ENCODE measurements around the gene ARRB1.

The ARRB1 gene

DNA sequence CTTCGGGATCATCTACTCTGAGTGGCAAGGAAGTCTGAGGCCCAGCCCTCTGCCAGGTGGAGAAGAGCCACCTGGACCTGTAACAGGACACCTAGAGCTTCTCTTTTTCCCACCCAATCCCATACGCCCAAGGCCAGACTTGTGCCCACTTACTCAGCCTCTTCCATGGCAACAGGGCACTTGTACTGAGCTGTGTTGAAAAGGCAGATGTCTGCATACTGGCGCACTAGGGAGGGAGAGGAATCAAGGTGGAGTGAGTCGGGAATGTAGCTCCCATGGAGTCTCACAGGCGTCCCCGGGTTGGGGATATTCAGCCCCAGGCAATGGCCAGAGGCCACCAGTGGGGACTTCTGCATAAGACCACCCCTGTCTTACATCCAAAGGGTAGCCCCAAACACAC lies 74.8 kb downstream of the ARRB1 start:
- POLR2A ChIA-PET = no interaction called here
- CTCF ChIA-PET = interaction anchor here (0.6 to 5.0 kb wide), 8 partner anchors 11 to 339 kb away, joined by 3 to 53 read pairs (median 4); no protein-coding TSS in a partner anchor
- Histone ChIP-seq H3K4me3 (ENCODE audit: low read depth, low read length) (no peak overlapping the region), H3K27ac (ENCODE audit: extremely low read depth, low read depth, low read length) (no peak overlapping the region), H3K9me3 (ENCODE audit: control insufficient read depth, insufficient read depth, low read depth, low read length) (no peaks in the 10 kb centered on the region), H3K4me1 (ENCODE audit: control insufficient read depth, insufficient read depth, low read length) (no peaks in the 10 kb centered on the region), H3K36me3 (ENCODE audit: control insufficient read depth in 2 of 2, insufficient read depth in 1 of 2, low read length in 2 of 2) (peaks cover 0 to 31% of the 10 kb centered on the region in 2 experiments; a peak in 1 of 3 replicates)
- TF ChIP-seq ZNF548 (tag by site-specific recombination; IDR thresholded peaks at IDR 0.05) = no peak
- no peak for TF ChIP-seq MZF1 (tag by site-specific recombination; IDR thresholded peaks at IDR 0.05; ENCODE audit: borderline replicate concordance)
- TF ChIP-seq, protein P1, sequence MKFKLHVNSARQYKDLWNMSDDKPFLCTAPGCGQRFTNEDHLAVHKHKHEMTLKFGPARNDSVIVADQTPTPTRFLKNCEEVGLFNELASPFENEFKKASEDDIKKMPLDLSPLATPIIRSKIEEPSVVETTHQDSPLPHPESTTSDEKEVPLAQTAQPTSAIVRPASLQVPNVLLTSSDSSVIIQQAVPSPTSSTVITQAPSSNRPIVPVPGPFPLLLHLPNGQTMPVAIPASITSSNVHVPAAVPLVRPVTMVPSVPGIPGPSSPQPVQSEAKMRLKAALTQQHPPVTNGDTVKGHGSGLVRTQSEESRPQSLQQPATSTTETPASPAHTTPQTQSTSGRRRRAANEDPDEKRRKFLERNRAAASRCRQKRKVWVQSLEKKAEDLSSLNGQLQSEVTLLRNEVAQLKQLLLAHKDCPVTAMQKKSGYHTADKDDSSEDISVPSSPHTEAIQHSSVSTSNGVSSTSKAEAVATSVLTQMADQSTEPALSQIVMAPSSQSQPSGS (tag by site-specific recombination; IDR thresholded peaks at IDR 0.05; ENCODE audit: low read depth) = no peak
- TF ChIP-seq OVOL3 (tag by site-specific recombination; IDR thresholded peaks at IDR 0.05) = no peak
- no peak for TF ChIP-seq ZNF16 (tag by site-specific recombination; IDR thresholded peaks at IDR 0.05; ENCODE audit: low read depth)
- no peak for TF ChIP-seq ZNF707 (tag by site-specific recombination; IDR thresholded peaks at IDR 0.05)
- TF ChIP-seq, protein P2, sequence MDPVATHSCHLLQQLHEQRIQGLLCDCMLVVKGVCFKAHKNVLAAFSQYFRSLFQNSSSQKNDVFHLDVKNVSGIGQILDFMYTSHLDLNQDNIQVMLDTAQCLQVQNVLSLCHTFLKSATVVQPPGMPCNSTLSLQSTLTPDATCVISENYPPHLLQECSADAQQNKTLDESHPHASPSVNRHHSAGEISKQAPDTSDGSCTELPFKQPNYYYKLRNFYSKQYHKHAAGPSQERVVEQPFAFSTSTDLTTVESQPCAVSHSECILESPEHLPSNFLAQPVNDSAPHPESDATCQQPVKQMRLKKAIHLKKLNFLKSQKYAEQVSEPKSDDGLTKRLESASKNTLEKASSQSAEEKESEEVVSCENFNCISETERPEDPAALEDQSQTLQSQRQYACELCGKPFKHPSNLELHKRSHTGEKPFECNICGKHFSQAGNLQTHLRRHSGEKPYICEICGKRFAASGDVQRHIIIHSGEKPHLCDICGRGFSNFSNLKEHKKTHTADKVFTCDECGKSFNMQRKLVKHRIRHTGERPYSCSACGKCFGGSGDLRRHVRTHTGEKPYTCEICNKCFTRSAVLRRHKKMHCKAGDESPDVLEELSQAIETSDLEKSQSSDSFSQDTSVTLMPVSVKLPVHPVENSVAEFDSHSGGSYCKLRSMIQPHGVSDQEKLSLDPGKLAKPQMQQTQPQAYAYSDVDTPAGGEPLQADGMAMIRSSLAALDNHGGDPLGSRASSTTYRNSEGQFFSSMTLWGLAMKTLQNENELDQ (tag by site-specific recombination; IDR thresholded peaks at IDR 0.05; ENCODE audit: low read depth) = no peak

DNA sequence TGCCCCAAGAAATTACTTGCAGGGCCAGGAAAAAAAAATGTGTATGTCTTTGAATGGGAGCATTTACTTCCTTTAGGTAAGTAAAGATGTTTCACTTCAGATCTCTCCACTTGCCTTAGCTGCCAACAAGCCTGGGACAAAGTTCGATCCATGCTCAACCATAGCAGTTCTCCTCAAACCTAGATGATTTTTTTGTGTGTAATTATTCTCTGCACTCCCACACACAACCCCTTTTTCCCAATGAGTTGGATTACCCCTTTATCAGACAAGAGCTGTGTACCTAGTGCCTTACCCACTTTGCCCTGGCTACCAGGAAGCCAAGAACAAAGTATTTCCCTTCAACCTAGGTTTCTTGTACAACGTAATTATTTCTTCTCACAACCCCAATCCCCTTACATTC lies 75.3 kb downstream of the ARRB1 start:
- H3K27ac ChIP-seq (ENCODE audit: extremely low read depth, low read depth, low read length) = no peak overlapping the region
- TF ChIP-seq, protein P3, sequence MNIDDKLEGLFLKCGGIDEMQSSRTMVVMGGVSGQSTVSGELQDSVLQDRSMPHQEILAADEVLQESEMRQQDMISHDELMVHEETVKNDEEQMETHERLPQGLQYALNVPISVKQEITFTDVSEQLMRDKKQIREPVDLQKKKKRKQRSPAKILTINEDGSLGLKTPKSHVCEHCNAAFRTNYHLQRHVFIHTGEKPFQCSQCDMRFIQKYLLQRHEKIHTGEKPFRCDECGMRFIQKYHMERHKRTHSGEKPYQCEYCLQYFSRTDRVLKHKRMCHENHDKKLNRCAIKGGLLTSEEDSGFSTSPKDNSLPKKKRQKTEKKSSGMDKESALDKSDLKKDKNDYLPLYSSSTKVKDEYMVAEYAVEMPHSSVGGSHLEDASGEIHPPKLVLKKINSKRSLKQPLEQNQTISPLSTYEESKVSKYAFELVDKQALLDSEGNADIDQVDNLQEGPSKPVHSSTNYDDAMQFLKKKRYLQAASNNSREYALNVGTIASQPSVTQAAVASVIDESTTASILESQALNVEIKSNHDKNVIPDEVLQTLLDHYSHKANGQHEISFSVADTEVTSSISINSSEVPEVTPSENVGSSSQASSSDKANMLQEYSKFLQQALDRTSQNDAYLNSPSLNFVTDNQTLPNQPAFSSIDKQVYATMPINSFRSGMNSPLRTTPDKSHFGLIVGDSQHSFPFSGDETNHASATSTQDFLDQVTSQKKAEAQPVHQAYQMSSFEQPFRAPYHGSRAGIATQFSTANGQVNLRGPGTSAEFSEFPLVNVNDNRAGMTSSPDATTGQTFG (tag by site-specific recombination; IDR thresholded peaks at IDR 0.05; ENCODE audit: borderline replicate concordance) = no peak
- TF ChIP-seq ZNF549 (tag by site-specific recombination; IDR thresholded peaks at IDR 0.05) = no peak
- no peak for TF ChIP-seq YY1 (tag by site-specific recombination; IDR thresholded peaks at IDR 0.05)
- no peak for TF ChIP-seq MEIS1 (CRISPR knock-in tag; IDR thresholded peaks at IDR 0.05; ENCODE audit: borderline replicate concordance)
- TF ChIP-seq, protein P4, sequence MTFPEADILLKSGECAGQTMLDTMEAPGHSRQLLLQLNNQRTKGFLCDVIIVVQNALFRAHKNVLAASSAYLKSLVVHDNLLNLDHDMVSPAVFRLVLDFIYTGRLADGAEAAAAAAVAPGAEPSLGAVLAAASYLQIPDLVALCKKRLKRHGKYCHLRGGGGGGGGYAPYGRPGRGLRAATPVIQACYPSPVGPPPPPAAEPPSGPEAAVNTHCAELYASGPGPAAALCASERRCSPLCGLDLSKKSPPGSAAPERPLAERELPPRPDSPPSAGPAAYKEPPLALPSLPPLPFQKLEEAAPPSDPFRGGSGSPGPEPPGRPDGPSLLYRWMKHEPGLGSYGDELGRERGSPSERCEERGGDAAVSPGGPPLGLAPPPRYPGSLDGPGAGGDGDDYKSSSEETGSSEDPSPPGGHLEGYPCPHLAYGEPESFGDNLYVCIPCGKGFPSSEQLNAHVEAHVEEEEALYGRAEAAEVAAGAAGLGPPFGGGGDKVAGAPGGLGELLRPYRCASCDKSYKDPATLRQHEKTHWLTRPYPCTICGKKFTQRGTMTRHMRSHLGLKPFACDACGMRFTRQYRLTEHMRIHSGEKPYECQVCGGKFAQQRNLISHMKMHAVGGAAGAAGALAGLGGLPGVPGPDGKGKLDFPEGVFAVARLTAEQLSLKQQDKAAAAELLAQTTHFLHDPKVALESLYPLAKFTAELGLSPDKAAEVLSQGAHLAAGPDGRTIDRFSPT (tag by site-specific recombination; IDR thresholded peaks at IDR 0.05) = no peak
- no peak for TF ChIP-seq SALL2 (tag by site-specific recombination; IDR thresholded peaks at IDR 0.05; ENCODE audit: borderline replicate concordance)
- no peak for TF ChIP-seq MZF1 (tag by site-specific recombination; IDR thresholded peaks at IDR 0.05; ENCODE audit: borderline replicate concordance)
- TF ChIP-seq ZNF138 (tag by site-specific recombination; IDR thresholded peaks at IDR 0.05; ENCODE audit: borderline replicate concordance) = no peak
- H3K4me3 ChIP-seq (ENCODE audit: low read depth, low read length) = no peak overlapping the region
- ChIA-PET POLR2A (no interaction called here), CTCF (interaction anchor here (0.6 to 5.0 kb wide), 7 partner anchors 11 to 254 kb away, joined by 3 to 53 read pairs (median 4); no protein-coding TSS in a partner anchor)
- peaks cover 0 to 27% of the 10 kb centered on the region in 2 experiments; a peak in 1 of 3 replicates for H3K36me3 ChIP-seq (ENCODE audit: control insufficient read depth in 2 of 2, insufficient read depth in 1 of 2, low read length in 2 of 2)
- no peaks in the 10 kb centered on the region for H3K4me1 ChIP-seq (ENCODE audit: control insufficient read depth, insufficient read depth, low read length)
- no peaks in the 10 kb centered on the region for H3K9me3 ChIP-seq (ENCODE audit: control insufficient read depth, insufficient read depth, low read depth, low read length)
